GM18508 (cell line): ENCODE results near the gene WNK2.
"Not testable (repeated sequence)": the region's sequence is repeated elsewhere in the genome, so short reads cannot be mapped to it uniquely, and the experiment has no call there.

ENCODE experiments used
- ATAC-seq: cut with Tn5 transposase; IDR thresholded peaks from one replicate; pipeline ENCODE4 v1.9.1; 2021; ENCODE audit warnings: moderate number of reproducible peaks; ENCODE audit not compliant: insufficient read depth, unreplicated experiment

Gene WNK2

DNA sequence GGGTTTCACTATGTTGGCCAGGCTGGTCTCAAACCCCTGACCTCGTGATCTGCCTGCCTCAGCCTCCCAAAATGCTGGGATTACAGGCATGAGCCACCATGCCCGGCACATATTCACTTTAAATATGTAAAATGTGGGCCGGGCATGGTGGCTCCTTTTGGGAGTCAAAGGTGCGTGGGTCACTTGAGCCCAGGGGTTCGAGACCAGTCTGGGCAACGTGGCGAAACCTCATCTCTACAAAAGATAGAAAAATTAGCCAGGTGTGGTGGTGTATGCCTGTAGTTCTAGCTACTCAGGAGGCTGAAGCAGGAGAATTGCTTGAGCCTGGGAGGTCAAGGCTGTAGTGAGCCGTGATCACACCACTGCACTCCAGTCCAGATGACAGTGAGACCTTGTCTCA, 67.4 kb downstream of the WNK2 start:
- not testable (repeated sequence) for ATAC-seq

DNA sequence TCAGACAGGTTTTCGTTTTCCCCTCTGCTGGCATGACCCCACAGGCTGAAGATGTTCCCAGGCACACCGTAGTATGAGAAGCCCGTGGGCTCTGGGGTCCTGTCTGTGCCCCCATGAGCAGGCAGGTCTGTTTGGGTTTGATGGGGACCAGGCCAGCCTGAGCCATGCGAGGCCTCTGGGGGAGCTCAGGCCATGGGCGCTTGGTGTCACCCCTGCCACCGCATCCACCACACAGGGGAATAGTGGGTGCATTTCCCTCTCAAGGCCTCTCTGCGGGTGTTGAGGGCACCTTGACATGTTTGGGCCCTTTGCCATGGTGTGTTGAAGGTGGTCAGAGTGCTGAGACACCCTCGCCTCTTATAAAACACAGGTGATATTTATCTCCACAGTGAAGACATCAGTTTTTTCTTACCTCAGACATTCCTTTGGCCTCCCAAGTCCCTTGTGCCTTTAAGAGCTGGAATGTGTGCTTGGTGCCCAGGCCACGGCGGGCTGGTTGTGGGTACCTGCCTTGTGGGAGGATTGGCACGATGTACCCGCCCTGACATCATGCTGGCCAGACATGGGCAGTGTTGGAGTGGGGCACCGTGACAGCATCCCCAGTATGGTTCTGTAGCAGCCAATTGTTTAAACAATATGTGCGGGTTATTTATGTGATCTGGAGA, 68.3 kb downstream of the WNK2 start:
- ATAC-seq: no peak

DNA sequence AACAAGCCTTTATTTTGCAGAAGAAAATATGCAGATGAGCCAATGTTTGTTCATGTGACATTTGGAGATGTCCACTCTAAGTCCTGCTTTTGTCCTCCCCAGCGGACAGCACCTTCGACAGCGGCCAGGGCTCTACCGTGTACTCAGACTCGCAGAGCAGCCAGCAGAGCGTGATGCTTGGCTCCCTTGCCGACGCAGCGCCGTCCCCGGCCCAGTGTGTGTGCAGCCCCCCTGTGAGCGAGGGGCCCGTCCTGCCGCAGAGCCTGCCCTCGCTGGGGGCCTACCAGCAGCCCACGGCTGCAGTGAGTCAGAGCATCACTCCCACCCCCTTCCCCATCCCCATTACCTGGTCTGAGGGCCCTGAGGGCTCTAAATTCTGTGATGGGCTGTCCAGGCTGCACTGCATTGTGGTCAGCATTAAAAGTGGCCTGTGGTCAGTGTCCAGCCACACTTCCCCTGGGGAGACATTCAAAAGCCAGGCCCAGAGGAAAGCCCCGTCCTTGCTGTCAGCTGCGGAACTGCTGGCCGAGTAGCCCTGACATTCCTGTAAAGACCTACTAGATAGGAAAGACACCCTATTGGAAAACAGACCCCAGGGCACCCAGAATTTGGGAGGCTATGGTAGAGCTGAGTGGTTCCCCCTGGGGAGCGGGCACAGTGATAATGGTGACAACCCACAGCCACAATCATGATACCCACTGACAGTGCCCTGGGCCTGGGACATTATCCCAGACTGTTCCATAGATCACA, 69.0 kb downstream of the WNK2 start:
- no peak for ATAC-seq

DNA sequence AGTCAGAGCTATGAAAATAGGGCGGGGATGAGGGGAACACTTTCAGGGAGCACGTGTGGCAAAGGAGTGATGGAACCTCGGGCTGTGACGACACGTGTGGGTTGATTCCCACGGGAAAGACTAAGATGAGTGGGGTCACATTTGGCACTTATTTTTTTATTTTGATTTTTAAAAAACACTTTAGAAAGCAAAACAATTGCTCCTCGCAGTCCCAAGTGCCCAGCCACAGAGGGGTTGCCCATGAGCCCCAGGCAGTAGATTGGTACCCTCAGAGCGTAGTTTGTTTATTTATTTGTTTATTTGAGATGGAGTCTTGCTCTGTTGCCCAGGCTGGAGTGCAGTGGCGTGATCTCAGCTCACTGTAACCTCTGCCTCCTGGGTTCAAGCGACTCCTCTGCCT, 69.7 kb downstream of the WNK2 start:
- ATAC-seq: no peak

DNA sequence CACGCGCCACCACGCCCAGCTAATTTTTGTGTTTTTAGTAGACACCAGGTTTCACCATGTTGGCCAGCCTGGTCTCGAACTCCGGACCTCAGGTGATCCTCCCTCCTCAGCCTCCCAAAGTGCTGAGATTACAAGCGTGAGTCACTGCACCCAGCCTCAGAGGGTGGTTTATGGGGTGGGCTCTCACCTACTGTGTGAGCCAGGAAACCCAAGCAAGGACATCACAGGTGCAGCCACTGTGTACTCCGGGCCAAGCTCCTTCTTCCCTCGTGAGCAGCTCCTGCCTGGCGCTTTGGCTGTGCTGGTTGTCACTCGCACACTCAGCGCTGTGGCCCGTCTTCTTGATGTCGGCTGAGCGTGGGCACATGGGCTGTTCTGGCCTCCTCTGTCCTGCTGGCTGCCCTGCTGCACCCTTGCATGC, 70.1 kb downstream of the WNK2 start:
- no peak for ATAC-seq

DNA sequence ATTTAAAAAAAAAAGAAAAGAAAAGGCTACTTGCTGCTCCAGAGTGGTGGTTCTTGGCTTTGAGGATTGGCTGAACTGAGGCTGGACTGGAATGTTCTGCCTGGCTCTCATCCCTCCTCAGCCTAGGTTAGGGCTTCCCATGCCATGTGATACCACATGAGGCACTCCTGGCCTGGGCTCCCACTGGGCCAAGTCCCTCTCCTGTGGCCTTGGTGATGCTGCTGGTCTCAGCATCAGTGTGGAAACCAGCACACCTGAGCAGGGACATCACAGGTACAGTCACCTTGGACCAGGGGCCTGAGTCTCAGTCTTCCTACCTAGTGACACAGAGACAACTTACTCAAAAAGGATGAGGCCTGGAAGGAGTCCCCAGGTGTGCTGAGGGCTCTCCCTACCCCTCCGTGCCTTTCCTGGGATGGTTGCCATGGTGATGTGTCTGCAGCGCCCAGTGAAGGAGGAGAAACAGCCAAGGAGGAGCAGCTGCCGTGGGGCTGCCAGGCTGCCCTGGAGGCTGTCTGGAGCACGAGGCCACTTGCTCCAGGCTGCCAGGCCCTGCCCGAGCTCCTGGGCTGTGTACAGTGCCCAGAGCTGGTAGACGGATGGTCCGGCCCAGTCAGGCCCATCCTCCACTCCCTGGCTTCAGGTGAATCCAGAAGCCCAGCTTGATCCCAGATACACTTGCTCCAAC, 71.0 kb downstream of the WNK2 start:
- no peak for ATAC-seq

DNA sequence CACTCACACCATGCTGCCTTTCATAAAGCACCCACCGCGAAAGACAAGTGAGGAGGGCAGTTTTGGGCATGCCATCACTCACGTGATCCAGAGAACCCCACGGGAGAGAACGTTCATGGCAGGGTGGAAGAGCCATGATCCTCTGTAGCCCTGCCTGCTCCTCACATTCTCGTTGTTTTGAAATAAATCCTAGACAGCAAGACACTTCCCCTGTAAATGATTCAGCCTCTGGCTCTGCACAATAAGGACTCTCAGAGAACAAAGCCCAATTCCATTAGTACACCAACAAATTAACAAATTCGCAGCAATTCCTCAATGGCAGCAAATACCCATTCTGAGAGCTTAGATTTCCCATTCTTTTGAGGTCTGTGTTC, 71.5 kb downstream of the WNK2 start:
- no peak for ATAC-seq

DNA sequence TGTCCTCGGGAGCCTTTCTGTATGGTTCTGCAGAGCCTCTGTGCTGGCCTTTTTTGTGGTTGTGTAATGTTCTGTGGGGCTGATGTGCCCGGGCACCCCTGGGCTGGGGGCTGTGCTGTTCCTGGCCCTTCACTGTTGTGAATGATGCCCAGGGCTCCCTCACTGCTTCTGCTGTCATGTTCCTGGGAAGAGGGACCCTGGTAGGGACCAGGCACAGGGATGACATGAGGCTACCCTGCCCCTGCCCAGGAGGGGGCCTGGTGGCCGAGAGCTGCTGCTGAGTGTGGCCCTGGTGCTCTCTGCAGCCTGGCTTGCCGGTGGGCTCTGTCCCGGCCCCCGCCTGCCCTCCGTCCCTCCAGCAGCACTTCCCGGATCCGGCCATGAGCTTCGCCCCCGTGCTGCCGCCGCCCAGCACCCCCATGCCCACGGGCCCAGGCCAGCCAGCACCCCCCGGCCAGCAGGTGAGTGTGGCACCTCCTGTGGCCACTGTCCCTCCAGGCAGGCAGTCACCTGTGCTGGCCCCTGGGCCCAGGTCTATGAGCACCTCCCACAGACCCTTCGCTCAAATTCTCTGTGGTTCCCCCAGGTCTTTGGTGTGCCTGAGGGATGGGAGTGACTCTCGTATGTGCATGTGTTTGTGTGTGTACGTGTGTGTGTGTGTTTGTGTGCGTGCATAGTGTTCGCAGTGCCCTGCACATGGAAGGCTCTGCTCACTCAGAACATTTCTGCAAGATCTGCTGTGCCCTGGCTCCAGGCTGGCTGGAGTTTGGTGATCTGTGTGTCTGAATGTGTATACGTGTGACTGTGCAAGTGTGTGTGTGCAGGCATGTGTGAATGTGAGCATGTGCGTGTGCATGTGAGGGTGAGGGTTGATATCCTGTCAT, 72.3 kb downstream of the WNK2 start:
- ATAC-seq: no peak

DNA sequence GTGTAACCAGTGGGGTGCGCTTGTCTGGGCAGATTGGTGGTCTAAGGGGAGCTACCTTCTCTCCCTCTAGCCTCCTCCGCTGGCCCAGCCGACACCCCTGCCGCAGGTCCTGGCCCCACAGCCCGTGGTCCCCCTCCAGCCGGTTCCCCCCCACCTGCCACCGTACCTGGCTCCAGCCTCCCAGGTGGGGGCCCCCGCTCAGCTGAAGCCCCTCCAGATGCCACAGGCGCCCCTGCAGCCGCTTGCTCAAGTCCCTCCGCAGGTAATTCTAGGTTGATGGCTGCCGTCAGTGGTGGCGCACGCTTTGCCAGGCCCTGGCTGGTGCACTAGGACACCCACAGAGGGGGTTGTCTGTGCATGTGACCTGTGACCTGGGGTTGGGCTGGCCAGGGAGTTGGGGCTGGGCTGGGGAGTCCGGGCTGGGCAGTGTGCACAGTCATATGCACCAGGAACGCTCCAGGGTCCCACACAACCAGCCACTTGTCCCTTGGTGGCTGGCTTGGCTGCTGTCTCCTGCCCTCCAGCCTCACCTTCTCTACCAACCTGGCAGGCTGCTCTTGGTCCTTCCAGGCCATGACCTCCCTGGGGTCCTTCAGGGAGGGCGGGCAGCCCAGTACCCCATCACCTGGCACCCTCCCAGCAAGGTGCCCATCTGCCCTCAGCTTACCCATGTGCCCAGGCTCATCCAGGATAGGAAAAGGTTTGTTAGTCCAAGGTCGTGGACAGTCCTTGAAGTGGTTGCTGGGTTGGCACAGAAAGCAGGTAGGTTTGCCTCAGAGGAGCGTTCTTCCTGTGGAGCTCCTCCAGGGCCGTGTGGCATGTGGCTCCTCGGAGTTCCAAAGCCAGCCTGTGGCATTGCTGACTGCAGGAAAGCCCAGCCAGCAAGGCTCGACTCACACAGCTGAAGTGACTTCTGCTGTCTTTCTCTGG, 73.2 kb downstream of the WNK2 start:
- ATAC-seq: no peak

DNA sequence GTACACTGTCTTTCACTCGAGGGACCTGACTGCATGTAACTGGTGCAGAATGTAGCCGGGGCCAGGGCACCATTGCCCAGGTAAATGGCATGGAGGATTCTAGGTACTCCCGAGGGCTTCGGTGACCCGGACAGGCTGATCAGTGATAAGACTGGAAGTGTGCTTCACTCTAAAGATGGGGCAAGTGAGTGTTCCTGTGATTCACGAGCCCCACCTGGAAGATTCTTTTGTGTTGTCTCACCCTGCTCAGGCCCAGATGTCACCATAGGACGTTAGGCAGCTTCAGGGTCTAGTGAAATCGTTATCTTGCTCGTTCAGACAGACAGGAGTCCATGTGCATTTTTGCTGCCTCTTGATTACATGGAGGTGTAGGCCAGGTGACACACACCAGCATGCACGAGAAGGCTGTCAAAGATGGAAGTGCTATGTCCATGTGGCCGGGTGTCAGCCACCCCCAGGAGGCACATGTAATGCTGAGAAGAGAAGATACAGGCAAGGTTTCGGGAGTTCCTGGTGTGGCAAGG, 73.9 kb downstream of the WNK2 start:
- ATAC-seq: no peak

DNA sequence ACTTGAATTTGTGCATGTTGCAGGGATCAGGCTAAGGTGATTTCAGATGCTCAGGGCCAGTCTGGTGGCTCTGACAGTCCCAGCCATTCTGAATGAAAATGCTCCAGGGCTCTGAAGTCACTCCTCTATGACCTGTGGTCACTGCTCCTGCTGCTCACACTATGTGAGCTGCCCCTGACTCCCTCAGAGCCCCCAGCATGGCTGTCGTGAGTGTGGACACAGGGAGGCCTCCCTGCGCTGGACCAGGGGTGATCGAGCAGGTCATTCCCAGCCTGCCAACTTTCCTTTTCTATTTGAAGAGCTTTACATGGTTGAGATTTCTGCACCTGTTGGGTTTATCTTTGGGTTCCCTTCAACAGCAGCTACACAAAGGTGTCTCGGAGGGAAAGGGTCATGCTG, 74.5 kb downstream of the WNK2 start:
- ATAC-seq: no peak

DNA sequence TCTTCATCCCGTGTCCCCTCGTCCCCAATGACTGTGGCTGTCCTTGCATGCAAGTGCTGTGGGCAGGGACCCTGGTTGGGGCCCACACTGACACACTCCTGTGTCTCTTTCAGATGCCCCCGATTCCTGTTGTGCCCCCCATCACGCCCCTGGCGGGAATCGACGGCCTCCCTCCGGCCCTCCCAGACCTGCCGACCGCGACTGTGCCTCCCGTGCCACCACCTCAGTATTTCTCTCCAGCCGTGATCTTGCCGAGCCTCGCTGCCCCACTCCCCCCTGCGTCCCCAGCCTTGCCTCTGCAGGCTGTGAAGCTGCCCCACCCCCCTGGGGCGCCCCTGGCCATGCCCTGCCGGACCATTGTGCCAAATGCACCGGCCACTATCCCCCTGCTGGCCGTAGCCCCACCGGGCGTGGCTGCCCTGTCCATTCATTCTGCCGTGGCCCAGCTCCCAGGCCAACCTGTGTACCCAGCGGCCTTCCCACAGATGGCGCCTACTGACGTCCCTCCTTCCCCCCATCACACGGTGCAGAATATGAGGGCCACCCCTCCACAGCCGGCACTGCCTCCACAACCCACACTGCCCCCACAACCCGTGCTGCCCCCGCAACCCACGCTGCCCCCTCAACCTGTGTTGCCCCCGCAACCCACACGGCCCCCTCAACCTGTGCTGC, 75.0 kb downstream of the WNK2 start:
- no peak for ATAC-seq

DNA sequence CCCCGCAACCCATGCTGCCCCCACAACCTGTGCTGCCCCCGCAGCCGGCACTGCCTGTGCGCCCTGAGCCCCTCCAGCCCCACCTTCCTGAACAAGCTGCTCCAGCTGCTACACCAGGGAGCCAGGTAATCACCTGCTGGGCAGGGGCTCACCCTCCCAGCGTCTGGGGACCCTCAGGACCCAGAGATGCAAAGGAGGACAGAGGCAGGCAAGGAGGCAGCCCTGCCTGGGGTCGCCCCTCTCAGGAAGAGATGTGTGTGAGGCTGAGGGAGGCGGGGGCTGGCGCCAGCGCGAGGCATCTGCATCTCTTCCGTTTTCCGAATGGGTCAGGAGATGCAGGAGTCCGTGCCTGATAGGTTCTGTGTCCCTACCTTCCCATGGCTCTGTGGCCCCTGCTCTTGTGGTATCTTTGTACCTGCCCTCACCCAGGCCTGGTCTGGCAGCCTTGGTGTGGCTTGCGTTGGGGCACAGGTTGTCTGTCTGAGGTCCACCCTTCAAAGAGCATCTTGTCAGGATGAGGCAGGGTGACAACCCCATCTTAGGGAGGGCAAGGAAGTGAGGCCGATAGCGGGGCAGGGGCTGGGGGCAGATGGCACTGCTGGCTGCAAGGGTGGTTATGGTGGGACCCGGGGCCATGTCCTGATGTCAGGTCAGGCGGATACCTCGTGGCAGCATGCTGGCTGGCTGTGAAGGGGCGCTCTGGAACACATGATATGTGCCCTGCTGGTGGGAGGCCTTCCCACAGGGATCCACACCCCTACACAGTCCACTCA, 75.7 kb downstream of the WNK2 start:
- ATAC-seq: no peak

DNA sequence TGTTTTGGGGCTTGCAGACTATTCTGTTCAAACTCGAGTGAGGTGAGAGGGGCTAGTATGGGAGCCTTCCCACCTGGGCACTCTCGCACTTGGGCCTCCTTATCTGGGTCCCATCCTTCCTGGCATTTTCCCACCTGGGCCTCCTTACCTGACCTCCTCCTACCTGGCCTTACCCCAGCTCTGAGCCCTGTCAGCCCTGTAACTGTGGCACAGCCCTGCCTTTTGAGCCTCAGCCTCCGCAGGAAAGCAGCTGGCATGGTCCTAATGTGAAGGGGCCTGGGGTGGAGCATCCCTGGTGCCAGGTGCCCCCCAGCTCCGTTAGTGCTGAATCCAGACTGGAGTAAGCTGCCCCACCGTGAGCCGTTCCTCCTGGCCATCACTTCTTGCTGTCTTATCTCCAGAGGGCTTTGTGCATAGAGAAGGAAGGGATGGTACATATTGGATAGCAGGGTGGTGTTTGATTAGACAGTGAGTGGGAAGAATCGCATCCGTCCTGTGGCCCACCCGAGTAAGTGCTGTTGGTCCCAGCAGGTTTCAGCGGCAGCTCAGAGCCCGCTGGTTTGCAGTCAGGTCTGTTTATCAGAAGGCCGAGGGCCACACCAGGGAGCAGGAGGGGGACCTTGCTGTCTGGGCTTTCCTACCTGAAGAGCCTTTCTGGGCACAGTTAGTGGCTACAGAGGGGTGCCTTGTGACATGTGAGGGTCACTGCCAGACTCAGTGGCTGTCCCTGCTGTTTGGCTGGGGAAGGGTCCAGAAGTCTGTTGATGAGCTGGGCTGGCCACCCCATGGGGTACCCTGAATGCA, 76.5 kb downstream of the WNK2 start:
- ATAC-seq: no peak

DNA sequence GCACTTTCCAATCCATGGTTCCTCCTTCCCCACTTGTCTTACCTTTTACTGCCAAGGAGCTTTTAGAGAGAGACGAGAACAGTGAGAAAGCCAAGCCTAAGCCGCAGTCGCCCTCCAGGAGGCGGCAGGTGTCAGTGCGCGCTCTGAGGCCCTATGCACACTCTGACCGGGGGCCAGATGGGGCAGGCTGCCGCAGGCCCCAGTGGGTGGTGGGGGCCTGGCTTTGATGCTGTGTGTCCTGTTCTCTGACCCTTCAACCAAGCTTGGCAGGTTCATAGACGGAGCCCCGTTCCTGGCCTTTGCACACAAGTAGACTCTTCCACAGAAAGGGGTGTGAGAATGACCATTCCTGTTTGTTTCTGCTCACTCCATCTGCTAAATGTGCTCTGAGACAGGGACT, 77.3 kb downstream of the WNK2 start:
- no peak for ATAC-seq

DNA sequence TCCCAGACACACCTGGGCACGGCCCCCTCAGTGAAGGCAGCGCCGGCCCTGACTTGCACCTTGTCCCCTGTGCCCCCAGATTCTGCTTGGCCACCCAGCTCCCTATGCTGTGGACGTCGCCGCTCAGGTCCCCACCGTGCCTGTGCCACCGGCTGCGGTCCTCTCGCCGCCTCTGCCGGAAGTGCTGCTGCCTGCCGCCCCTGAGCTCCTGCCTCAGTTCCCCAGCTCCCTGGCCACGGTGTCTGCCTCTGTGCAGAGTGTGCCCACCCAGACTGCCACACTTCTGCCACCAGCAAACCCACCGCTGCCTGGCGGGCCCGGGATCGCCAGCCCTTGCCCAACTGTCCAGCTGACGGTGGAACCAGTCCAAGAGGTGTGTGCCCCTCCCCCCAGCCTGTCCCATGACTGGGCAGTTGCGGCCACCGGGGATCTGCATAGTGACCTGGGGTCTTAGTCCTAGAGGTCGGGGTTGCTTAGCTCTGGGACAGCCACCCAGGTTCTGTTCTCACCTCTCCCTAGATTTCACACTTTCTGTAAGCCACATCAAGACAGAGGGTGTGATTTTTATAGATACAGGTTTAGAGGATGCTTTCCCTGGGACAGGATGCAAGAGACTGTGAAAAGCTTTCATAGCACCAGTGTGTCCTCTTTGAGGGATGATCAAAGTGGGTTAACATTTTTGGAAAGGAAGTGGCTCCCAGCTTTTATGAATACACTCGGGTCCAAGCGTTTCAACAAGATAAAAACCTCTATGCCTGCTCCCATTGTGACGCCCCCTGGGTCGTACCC, 78.0 kb downstream of the WNK2 start:
- no peak for ATAC-seq
